Mesodermal cell (in vitro differentiated cells): ENCODE measurements around the gene S100A12.

Source experiments
- H3K27ac ChIP-seq: 2 replicates; pipeline ENCODE4 v1.7.0; 2013; ENCODE audit warnings: mild to moderate bottlenecking, low read depth, low read length, moderate library complexity; ENCODE audit not compliant: severe bottlenecking
- H3K36me3 ChIP-seq: 2 replicates; pipeline ENCODE4 v1.7.1; 2013; ENCODE audit warnings: mild to moderate bottlenecking, low read length, moderate library complexity; ENCODE audit not compliant: control insufficient read depth, insufficient read depth
- H3K4me1 ChIP-seq: one replicate; pipeline ENCODE4 v1.7.1; 2013; ENCODE audit warnings: mild to moderate bottlenecking, low read length; ENCODE audit not compliant: insufficient read depth, control insufficient read depth, poor library complexity, severe bottlenecking
- H3K4me3 ChIP-seq: 2 replicates; pipeline ENCODE4 v1.7.0; 2013; ENCODE audit warnings: low read length, control low read depth, mild to moderate bottlenecking; ENCODE audit not compliant: insufficient read depth, poor library complexity, severe bottlenecking; ENCODE audit errors: extremely low read depth
- H3K9me3 ChIP-seq: 2 replicates; pipeline ENCODE4 v1.7.1; 2013; ENCODE audit warnings: mild to moderate bottlenecking, low read length, moderate library complexity; ENCODE audit not compliant: control insufficient read depth
- WGBS, 2 experiments: methylation state at CpG; one replicate each; pipeline ENCODE4 v1.1.5; 2013; ENCODE audit warnings: missing lambda C conversion rate in 2 of 2; ENCODE audit not compliant: insufficient coverage in 2 of 2; 5-methylcytosine and 5-hydroxymethylcytosine counted together

The S100A12 gene

DNA sequence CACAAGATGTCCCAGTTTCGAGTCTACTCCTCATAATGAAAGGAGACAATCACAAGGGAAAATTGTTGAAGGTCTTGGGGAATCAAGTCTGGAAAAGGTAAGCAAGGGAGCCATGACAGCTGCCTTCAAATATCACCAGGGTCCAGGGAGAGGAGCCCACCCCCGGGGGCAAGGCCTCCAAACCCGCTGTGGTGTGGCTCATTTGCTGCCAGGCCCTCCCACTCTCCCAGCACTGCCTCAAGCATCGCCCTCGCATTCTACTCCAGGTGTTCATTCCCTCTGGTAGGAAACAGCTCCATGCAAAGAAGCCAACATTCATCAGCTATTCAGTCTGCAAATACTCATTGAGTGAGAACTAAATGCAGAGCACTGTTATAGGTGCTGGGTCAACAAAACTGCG is 9.2 kb downstream of the S100A12 start:
- H3K4me1 ChIP-seq = no peaks in the 10 kb centered on the region
- no peak overlapping the region for H3K4me3 ChIP-seq
- no peak overlapping the region for H3K27ac ChIP-seq
- H3K36me3 ChIP-seq = no peaks in the 10 kb centered on the region
- WGBS, 2 experiments = 73 to 87% methylated on average over 1 to 6 of the region's 6 CpGs
- H3K9me3 ChIP-seq = no peaks in the 10 kb centered on the region

DNA sequence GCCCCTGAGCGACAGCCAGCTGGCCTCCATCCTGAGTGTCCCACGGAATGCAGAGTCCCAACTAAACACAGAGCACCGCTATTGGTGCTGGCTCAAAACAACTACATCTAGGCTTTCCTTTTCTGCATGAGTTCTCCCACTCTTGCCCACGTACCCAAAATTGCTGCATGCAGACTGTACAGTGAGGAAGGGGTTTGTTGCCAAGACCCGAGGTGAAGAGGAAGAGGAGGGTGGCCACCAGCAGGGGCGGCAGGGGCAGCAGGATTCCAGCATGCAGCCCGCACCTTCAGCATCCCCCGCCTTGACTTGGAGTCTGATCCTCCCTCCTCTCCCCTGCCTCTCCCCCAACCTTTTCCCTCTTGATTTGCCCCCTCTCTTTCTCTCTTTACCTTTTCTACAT is 9.7 kb downstream of the S100A12 start:
- 83 to 90% methylated on average over 5 to 6 of the region's 8 CpGs for WGBS, 2 experiments
- no peaks in the 10 kb centered on the region for H3K4me1 ChIP-seq
- no peaks in the 10 kb centered on the region for H3K9me3 ChIP-seq
- no peak overlapping the region for H3K4me3 ChIP-seq
- H3K36me3 ChIP-seq = no peaks in the 10 kb centered on the region
- H3K27ac ChIP-seq = no peak overlapping the region

DNA sequence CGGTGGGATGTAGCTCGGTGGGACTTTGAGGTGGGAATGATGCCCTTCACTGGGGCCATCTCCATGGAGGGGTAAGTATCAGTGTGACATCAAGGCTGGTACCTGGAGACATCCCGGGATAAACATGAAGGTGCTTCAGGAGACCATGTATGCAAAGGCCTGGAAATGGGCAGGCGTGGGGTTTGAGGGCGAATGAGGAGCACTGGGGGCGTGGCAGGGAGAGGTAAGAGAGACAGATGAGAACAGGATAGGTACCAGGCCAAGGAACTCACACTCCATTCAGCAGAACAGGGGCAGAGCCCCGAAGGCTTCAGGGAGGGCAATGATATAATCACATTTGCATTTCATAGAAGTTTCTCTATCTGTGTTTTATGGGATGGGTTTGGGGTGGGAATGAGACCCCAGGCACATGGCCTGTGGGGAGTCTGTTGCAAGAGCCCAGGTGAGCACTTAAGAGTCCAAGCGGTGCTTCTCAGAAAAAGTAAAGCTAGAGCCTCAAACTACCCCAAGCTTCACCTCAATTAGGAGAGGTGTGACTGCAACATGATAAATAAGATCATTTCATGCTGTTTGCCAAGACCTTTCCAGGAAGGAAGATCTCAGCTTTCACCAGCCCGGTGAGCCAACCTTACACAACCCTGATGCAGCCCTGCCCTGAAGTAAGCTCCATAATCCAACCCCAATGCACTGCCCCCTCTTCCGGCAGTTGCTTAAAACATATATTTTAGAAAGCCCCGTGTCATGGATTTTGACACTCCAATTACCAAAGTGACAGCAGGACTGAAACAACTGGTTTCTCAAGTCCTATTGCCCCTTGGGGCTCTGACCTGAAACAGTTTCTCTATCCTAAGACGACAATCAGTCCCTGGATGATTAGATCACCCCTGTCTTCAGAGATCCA is 10.4 kb downstream of the S100A12 start:
- Histone ChIP-seq H3K9me3 (no peaks in the 10 kb centered on the region), H3K36me3 (no peaks in the 10 kb centered on the region), H3K4me1 (no peaks in the 10 kb centered on the region), H3K27ac (no peak overlapping the region), H3K4me3 (no peak overlapping the region)
- 87 to 89% methylated on average over 8 to 10 of the region's 12 CpGs for WGBS, 2 experiments

DNA sequence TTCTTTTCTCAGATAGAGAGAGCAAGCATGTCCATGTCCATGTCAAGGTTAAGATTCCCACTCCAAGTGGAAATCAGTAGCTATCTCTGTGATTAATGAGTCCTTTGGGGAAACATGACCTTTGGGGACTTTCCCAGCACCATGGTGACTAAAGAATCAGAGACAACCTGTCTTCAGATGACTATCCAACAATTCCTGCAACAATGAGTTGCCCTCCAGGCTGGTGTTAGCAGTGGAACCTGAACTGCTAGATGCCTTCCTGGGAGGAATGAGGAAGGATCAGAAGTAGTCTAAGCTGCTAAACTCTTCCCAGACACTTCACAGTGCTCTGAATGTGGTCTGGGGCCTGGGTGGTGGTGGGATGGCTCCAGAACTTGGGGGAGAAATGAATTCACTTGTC is 11.3 kb downstream of the S100A12 start:
- Histone ChIP-seq H3K36me3 (no peaks in the 10 kb centered on the region), H3K4me3 (no peak overlapping the region), H3K9me3 (no peaks in the 10 kb centered on the region), H3K27ac (no peak overlapping the region), H3K4me1 (no peaks in the 10 kb centered on the region)

DNA sequence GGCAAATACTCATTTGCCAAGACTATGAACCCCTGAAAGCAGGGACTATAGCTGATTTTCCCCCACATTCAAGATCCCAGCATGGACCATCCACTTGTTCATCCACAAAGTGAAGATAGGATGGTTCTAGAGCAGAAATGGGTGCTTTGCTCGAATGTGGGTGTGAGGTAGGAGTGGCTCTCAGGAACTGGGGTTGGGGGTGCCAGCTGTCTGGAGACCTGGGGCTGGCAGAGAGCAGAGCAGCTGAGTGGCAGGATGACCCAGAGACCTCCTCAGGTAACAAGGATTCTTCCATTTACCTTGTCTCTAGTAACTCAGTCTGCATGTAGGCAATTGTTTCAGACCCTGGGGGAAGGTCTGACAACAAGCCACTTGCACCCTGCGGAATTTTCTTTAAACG is 11.8 kb downstream of the S100A12 start:
- 100% methylated on average over 1 of the region's 3 CpGs for WGBS, 2 experiments
- Histone ChIP-seq H3K27ac (no peak overlapping the region), H3K9me3 (no peaks in the 10 kb centered on the region), H3K4me1 (no peaks in the 10 kb centered on the region), H3K4me3 (no peak overlapping the region), H3K36me3 (no peaks in the 10 kb centered on the region)

DNA sequence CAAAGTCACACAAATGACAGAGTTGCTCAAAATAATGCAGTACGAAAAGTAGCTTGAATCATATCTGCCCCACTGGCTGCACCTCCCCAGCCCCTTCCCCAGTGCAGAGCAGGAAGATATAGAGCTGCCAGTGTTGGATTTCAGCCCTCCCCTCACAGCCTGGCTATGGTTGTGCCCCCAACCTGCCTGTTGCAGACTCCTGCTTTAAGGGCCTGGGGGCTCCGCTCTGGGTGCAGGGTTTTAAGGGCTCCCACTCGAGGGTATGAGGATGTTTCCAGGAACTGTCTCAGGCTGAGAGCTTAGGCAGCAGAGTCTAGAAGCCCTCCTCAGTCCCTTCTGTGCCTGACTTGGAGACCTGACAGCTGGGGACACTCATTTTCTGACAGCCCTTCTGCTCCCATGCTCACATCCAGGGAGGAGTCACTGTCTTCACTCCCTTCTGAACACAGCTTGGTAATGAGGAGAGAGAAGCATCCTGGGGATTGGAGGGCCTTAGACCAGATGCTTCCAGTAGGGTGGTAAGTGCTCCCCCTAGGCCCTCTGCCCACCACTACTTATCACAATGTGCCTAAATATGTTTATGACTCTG is 13.1 kb downstream of the S100A12 start:
- Histone ChIP-seq H3K27ac (no peak overlapping the region), H3K9me3 (no peaks in the 10 kb centered on the region), H3K4me3 (no peak overlapping the region), H3K36me3 (no peaks in the 10 kb centered on the region), H3K4me1 (no peaks in the 10 kb centered on the region)
- 83 to 88% methylated on average over 2 to 3 of the region's 3 CpGs for WGBS, 2 experiments

DNA sequence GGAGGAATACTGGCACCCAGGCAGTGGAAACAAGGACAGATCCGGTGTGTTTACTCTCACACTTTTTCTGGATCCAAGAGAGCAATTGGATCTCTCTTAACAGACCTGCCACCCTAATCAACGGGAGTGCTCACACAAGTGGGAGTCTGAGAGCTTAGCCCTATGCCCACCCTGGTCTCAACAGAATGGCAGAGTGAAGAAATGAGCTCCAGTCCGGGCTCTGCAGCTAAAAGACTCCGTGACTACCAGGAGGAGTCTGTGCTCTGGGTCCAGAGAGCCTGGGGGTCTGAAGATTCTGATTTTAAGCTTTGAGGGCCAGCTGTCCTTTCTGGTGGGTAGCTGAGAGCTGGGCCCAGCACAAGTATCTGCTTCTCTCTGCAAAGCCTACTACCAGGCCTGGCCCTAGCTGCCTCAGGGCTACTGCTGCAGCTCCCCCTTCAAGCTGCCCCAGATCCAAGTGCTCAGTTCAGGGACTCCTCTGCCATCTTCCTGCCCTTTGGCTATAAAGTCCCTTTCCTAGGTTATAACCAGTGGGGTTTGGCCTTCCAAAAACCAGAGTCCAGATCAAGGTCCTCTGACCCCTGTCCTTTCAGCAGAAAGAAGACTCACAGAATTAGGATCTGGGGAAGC is 13.8 kb downstream of the S100A12 start:
- Histone ChIP-seq H3K36me3 (no peaks in the 10 kb centered on the region), H3K27ac (no peak overlapping the region), H3K4me1 (no peaks in the 10 kb centered on the region), H3K4me3 (no peak overlapping the region), H3K9me3 (no peaks in the 10 kb centered on the region)
- 87 to 97% methylated on average over 3 to 4 of the region's 4 CpGs for WGBS, 2 experiments

DNA sequence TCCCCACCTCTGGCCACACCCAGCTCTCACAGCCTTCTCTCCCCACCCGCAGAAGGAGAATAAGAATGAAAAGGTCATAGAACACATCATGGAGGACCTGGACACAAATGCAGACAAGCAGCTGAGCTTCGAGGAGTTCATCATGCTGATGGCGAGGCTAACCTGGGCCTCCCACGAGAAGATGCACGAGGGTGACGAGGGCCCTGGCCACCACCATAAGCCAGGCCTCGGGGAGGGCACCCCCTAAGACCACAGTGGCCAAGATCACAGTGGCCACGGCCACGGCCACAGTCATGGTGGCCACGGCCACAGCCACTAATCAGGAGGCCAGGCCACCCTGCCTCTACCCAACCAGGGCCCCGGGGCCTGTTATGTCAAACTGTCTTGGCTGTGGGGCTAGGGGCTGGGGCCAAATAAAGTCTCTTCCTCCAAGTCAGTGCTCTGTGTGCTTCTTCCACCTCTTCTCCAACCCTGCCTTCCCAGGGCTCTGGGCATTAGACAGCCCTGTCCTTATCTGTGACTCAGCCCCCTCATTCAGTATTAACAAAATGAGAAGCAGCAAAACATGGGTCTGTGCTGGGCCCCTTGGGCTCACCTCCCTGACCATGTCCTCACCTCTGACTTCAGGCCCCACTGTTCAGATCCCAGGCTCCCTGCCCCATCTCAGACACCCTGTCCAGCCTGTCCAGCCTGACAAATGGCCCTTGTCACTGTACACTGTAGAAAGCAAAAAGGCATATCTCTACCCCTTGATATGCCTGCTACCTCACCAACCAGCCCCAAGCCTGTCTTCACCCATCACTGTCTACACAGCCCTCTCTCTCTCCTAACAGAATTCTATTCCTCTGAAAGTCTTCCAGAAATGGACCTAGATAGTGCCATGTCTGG is 14.6 kb downstream of the S100A12 start:
- no peaks in the 10 kb centered on the region for H3K9me3 ChIP-seq
- H3K36me3 ChIP-seq = no peaks in the 10 kb centered on the region
- H3K27ac ChIP-seq = no peak overlapping the region
- 94% methylated on average over 10 of the region's 11 CpGs for WGBS, 2 experiments
- H3K4me1 ChIP-seq = no peaks in the 10 kb centered on the region
- no peak overlapping the region for H3K4me3 ChIP-seq

DNA sequence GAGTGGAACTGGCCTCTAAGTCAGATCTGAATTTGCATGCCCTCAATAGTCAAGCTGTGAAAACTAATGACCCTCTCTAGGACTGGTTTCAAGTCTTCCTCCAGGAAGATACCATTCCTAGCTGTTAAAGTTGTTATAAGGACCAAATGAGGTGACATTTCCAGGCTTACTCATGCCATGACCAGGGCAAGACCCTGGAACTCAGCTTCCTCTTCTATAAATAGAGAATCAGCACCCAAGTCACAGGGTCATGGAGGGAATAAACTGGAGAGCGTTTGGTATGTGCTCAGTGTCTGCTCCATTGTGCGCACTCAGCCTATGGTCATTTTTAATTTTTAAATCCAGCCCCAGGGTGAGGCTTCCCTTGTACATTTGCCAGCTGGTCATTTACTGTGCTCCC is 15.2 kb downstream of the S100A12 start:
- Histone ChIP-seq H3K27ac (no peak overlapping the region), H3K4me1 (no peaks in the 10 kb centered on the region), H3K4me3 (no peak overlapping the region), H3K36me3 (no peaks in the 10 kb centered on the region), H3K9me3 (no peaks in the 10 kb centered on the region)
- WGBS, 2 experiments = 85 to 92% methylated on average over 2 of the region's 2 CpGs

DNA sequence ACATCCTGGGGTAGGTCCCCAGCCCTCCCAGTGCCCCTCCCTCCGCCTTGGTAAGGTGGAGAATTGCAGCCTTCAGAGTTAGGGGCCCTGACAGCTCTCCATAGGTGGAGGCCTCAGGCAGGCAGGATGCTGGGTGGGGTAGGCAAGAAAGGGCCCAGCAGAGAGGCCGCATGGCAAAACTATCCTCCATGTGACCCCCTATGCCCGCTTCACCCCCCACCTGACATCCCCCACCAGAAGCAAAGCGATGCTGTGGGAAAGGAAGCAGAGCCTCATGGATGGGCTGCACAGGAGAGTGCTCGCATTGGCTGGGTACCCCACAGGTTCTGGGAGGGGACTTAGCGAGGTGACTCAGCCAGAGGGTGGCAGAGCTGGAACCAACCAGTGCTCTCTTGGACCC is 16.2 kb downstream of the S100A12 start:
- WGBS, 2 experiments = 80% methylated on average over 2 of the region's 6 CpGs; no CpG with 5 or more reads in 1 of the 2 experiments
- no peaks in the 10 kb centered on the region for H3K36me3 ChIP-seq

More for the DNA sequence above, 16.2 kb downstream of the S100A12 start:
- no peak overlapping the region for H3K27ac ChIP-seq
- no peaks in the 10 kb centered on the region for H3K9me3 ChIP-seq
- no peaks in the 10 kb centered on the region for H3K4me1 ChIP-seq
- H3K4me3 ChIP-seq = no peak overlapping the region
